ENCODE data around the gene COL18A1.
"Not testable (repeated sequence)": the region's sequence is repeated elsewhere in the genome, so short reads cannot be mapped to it uniquely, and the experiment has no call there.

- TF ChIP-seq, protein P1, sequence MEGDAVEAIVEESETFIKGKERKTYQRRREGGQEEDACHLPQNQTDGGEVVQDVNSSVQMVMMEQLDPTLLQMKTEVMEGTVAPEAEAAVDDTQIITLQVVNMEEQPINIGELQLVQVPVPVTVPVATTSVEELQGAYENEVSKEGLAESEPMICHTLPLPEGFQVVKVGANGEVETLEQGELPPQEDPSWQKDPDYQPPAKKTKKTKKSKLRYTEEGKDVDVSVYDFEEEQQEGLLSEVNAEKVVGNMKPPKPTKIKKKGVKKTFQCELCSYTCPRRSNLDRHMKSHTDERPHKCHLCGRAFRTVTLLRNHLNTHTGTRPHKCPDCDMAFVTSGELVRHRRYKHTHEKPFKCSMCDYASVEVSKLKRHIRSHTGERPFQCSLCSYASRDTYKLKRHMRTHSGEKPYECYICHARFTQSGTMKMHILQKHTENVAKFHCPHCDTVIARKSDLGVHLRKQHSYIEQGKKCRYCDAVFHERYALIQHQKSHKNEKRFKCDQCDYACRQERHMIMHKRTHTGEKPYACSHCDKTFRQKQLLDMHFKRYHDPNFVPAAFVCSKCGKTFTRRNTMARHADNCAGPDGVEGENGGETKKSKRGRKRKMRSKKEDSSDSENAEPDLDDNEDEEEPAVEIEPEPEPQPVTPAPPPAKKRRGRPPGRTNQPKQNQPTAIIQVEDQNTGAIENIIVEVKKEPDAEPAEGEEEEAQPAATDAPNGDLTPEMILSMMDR (conservative IDR thresholded peaks at IDR 0.05) = not testable (repeated sequence)
- not testable (repeated sequence) for TF ChIP-seq ZFX (IDR thresholded peaks at IDR 0.05)
Observed at GRCh38 chr21:45501081-45502005, 96.4 kb downstream of the COL18A1 start.
